Esophagus squamous epithelium (tissue), 4 donors: ENCODE data around the gene EIF2D.

Experiments
- CTCF ChIP-seq, 6 experiments: fragments of 450-650 bp in 4 of 6; fragments of 200-600 bp in 2 of 6; sonication (generic) in 2 of 6; IDR thresholded peaks; one replicate each; pipeline ENCODE4 v1.5.1; 2016 to 2019; ENCODE audit warnings: antibody characterized with exemption in 6 of 6, mild to moderate bottlenecking in 4 of 6, moderate library complexity in 4 of 6
- POLR2A ChIP-seq, 4 donors: fragments of 450-650 bp; IDR thresholded peaks; one replicate each; pipeline ENCODE4 v1.6.1; 2017; ENCODE audit warnings: antibody characterized with exemption in 4 of 4, mild to moderate bottlenecking in 4 of 4, moderate library complexity in 3 of 4

DNA sequence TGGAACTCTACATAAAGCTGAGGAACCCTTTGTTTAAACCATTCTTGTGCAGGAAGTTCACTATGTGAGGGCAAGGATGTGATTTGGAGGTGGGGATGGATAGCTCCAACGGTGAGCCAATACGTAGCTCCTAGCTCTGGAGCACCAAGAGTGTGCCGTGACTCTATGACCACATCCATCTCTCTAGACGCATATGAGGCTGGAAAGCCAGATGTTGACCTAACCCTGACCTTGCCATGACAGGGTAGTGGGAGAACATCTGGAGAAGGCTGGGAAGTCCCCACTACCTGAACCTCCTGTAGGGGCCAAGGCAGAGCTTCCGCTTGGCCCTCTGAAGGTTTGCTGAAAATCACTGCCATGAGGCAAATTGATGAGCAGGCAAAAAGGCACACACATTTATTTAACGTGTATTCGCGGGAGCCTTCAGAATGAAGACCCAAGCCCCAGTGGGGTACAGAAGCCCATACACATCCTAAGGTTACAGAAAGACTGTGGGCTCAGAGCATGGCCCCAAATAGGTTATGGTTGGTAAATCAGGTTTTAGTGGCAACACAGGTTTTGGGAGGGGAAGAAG is 43.4 kb downstream of the EIF2D start:
- TF ChIP-seq CTCF (IDR thresholded peaks at IDR 0.05) (no peak), POLR2A (IDR thresholded peaks at IDR 0.05) (no peak)
